Non-pigmented ciliary epithelial cell (primary cell): ENCODE measurements around the gene NLRP4.

ENCODE experiments used
- DNase-seq: peaks from one replicate; pipeline ENCODE4 v3.0.0-alpha.2; 2010; ENCODE audit warnings: low read depth

The NLRP4 gene, protein sequence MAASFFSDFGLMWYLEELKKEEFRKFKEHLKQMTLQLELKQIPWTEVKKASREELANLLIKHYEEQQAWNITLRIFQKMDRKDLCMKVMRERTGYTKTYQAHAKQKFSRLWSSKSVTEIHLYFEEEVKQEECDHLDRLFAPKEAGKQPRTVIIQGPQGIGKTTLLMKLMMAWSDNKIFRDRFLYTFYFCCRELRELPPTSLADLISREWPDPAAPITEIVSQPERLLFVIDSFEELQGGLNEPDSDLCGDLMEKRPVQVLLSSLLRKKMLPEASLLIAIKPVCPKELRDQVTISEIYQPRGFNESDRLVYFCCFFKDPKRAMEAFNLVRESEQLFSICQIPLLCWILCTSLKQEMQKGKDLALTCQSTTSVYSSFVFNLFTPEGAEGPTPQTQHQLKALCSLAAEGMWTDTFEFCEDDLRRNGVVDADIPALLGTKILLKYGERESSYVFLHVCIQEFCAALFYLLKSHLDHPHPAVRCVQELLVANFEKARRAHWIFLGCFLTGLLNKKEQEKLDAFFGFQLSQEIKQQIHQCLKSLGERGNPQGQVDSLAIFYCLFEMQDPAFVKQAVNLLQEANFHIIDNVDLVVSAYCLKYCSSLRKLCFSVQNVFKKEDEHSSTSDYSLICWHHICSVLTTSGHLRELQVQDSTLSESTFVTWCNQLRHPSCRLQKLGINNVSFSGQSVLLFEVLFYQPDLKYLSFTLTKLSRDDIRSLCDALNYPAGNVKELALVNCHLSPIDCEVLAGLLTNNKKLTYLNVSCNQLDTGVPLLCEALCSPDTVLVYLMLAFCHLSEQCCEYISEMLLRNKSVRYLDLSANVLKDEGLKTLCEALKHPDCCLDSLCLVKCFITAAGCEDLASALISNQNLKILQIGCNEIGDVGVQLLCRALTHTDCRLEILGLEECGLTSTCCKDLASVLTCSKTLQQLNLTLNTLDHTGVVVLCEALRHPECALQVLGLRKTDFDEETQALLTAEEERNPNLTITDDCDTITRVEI

GRCh38 chr19:55836340-55836739 lies at the start of gene NLRP4:
Gene NLRP4, plus strand, starts transcription at chr19:55836540. Its CDS starts 15,541 bp downstream, at chr19:55852081.
- DNase-seq = no peak

GRCh38 chr19:55795021-55795420 lies 41.3 kb upstream of the NLRP4 start:
- no peak for DNase-seq

- no peak for DNase-seq
These were observed 34.9 kb upstream of the NLRP4 start for GRCh38 chr19:55801416-55801815.

- DNase-seq = no peak
These were observed 34.1 kb upstream of the NLRP4 start for GRCh38 chr19:55802281-55802680.

- DNase-seq = no peak
These were observed 26.8 kb upstream of the NLRP4 start for GRCh38 chr19:55809381-55810058.

- no peak for DNase-seq
These were observed 25.0 kb upstream of the NLRP4 start for GRCh38 chr19:55811340-55811739.

- DNase-seq = no peak
These were observed 23.9 kb upstream of the NLRP4 start for GRCh38 chr19:55812449-55812848.

- no peak for DNase-seq
These were observed 22.4 kb upstream of the NLRP4 start for GRCh38 chr19:55813906-55814305.

DNA sequence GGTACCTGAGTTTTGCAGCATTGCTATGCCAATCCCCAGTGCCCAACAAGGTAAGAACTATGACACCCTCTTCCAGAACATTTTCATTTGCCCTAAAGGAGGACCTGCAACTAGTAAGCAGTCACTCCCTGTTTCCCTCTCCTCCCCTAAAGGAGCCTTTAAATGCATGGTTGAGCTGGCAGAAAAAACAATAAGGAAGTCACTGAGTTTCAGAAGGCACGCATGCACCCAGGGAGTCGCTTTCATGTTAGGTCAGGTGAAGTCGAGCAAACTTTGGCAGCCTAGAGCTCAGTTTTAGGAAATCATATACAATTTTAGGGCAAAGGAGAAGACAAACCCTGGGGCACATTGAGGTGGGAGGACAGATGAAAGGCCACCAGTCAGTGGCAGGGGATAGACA lies 16.3 kb upstream of the NLRP4 start:
- DNase-seq = no peak

- DNase-seq = no peak
These were observed 5.7 kb upstream of the NLRP4 start for GRCh38 chr19:55830656-55831055.

- no peak for DNase-seq
These were observed 4.5 kb upstream of the NLRP4 start, which contains the start of gene NLRP11 for GRCh38 chr19:55831846-55832245. Gene NLRP11, minus strand, starts transcription at chr19:55831999. Its CDS starts 13,825 bp downstream, at chr19:55818174.

DNA sequence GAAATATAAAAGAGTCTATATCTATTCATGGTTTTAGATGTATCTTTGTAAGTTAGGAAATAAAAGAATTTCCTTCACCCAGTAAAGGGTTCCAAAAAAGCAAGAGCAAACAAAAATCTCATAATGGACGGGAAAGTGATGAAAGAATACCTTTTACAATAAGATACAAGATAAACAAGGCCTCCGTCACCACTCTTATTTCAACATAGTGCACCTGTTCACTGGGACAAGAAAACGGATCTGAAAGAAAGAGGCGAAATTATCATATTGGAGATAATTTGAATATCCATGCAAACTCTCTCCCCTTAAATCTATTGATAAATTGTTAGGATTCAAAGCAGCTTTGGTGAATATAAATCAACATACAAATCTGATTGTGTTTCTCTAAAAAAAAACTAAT lies 3.7 kb upstream of the NLRP4 start:
- DNase-seq = no peak

DNA sequence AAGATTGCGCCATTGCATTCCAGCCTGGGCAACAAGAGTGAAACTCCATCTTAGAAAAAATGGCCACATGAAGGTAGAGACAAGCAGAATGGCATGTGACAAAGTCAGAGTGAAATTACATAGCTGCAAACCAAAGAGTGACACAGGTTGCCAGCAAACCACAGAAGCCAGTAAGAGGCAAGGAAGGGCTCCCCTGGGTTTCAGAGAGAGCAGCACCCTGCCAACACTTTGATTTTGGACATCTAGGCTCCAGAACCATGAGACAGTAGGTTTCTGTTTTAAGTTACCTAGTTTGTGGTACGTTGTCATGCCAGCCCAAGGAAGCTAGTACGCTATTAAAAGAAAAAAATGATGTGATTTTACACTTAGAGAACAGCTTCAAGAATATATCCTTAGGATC lies 1.9 kb downstream of the NLRP4 start:
- no peak for DNase-seq

DNA sequence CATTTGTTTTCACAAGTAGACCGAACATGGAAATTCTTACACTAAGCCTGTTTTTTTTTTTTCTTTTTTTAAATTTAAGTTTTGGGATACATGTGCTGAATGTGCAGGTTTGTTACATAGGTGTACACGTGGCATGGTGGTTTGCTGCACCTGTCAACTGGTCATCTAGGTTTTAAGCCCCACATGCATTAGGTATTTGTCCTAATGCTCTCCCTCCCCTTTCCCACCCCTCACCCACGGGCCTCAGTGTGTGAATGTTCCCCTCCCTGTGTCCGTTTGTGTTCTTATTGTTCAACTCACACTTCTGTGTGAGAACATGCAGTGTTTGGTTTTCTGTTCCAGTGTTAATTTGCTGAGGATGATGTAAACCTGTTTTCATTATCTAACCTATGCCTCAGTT lies 2.6 kb downstream of the NLRP4 start:
- no peak for DNase-seq

DNA sequence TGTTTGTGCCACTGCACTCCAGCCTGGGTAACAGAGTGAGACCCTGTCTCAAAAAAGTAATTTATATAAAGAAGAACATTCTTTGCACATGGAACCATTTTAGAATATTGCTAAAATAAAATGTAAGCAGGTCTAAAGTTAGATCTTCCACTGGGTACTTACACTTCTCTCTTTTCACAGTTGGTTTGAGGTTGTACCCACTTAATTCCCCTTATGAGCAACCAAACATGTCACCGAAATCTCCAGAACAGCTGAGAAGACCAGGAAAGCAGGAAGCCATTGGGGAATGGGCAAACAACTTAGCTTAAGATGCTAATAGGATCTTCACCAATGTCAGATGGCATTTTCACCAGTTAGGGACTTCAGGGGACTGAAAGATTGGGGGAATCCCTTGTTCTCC lies 18.8 kb downstream of the NLRP4 start:
- DNase-seq = no peak

GRCh38 chr19:55857149-55857548 lies 20.8 kb downstream of the NLRP4 start:
- no peak for DNase-seq

GRCh38 chr19:55857974-55858373 lies 21.6 kb downstream of the NLRP4 start:
- no peak for DNase-seq

DNA sequence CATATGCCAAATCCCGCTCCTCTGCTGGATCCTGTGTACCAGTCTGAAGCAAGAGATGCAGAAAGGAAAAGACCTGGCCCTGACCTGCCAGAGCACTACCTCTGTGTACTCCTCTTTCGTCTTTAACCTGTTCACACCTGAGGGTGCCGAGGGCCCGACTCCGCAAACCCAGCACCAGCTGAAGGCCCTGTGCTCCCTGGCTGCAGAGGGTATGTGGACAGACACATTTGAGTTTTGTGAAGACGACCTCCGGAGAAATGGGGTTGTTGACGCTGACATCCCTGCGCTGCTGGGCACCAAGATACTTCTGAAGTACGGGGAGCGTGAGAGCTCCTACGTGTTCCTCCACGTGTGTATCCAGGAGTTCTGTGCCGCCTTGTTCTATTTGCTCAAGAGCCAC lies 22.1 kb downstream of the NLRP4 start:
- DNase-seq = no peak

- DNase-seq = no peak
These were observed 22.6 kb downstream of the NLRP4 start for GRCh38 chr19:55858969-55859368.

GRCh38 chr19:55866521-55866920 lies 30.2 kb downstream of the NLRP4 start:
- DNase-seq = no peak

DNA sequence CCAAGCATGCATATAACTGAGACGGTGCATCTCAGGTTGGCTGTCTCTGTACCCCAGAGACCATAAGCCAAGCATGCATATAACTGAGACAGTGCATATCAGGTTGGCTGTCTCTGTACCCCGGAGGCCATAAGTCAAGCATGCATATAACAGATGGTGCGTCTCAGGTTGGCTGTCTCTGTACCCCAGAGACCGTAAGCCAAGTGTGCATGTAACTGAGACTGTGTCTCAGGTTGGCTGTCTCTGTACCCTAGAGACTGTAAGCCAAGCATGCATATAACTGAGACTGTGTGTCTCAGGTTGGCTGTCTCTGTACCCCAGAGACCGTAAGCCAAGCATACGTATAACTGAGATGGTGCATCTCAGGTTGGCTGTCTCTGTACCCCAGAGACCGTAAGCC lies 30.8 kb downstream of the NLRP4 start:
- DNase-seq = no peak

DNA sequence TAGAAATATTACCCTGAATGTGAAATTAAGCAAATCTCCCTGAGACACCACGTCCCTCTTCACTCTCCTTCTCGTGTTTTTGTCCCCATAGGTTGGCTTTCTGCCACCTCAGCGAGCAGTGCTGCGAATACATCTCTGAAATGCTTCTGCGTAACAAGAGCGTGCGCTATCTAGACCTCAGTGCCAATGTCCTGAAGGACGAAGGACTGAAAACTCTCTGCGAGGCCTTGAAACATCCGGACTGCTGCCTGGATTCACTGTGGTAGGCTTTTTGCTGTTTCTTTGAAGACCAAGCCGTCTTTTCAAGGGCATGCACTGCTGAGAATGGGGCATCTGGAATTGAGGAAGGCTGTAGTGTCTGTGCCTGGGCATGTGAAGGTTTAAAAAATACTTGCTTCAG lies 34.4 kb downstream of the NLRP4 start:
- no peak for DNase-seq
